Endometrial microvascular endothelial cells (primary cell): ENCODE measurements around the gene TGFA. TPM values are rescaled to one million over a fixed set of nuclear protein-coding genes. Genes with fewer than 3 reads are reported as not detected.

Experiments
- in situ Hi-C: cut with HindIII; loops from 2 replicates; pipeline ENCODE4 v1.10.0; 2017; ENCODE audit warnings: low sequenced_read_pairs, low pct_unique_long_range_greater_than_20kb; ENCODE audit errors: inconsistent ontology term
- total RNA-seq: library from RNA; depleted of rRNA; stranded (reverse); fragments of >200 nt; gene quantifications from one replicate; pipeline ENCODE4 v1.2.3, GENCODE V29; 2015; ENCODE audit errors: inconsistent ontology term

TGFA gene
- total RNA-seq, 1 donor from 2014 or later = not detected

DNA sequence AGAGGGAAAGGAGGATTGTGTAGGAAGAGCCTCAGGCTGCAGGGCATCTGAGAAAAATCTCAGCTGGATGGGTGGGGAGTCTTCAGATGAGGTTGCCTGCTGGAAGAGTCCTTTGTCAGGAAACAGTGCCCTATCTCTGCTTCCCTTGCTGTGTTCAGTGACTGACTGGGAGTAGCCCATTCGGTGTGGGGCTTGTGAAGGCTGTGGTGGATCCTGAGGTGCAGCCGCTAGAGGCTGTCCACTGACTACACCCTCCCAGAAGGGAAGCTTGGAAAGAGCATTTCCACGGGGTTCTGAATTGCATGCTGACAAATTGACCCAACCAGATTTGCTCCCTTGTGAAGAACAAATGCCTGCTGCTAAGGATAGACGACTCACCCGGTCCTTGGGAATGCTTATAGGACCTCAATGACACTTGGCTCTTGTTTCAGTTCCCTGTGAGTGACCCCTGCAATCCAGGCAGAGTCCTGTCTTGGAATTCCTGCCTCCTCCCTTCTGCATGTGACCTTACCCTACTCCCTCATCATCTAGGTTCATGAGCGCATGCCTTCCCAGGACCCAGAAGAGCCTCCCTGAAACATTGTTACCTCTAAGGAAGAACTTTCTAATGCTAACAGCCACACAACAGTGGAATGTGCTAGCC, 142.0 kb downstream of the TGFA start:
- in situ Hi-C loops = no loop called here

DNA sequence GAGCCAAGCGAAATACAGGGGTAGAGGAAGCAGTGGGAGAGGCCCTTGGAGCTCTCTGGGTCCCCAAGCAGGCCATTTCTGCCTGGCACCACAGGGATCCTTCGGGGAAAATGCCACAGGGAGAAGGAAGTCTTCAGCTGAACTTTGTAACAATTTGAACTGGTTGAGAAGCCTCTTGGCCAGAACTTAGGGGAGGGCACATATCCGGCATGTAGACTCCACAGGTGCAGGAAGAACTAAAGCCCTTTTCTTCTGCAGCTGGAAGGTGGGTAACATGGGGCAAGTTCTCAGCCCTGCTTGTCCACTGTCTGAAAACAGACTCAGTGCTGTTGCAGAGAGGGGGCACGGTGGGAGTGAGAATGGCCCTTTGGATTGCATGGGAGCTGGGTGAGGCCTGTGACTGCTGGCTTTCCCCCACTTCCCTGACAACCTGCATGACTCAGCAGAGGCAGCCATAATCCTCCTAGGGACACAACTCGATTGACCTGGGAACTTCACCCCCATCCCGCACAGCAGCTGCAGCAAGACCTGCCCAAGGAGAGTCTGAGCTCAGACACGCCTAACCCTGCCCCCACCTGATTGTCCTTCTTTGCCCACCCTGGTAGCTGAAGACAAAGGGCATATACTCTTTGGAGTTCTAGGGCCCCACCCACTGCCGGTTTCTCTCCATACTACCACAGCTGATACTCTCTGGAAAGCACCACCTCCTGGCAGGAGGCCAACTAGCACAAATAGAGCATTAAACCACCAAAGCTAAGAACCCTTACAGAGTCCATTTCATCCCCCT, 150.2 kb downstream of the TGFA start:
- in situ Hi-C loops = no loop called here

DNA sequence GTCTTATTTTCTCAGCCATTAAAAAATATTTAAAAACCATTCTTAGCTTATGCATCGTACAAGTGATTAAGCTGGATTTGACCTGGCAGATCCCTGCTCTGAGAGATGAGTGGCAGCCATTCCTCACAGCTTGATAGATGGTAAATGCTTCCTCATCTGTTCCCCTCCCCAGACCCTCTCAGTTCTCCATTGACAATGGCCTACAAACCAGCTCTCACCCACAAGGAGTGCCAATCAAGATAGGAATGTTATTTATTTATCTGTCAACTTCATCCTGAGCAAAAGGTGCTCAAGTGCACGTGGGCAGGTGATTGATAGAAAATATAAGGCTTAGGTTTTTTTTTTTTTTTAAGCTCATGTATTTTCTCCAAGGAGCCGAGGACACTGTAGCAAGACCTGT, 153.1 kb downstream of the TGFA start:
- in situ Hi-C loops = no loop called here

DNA sequence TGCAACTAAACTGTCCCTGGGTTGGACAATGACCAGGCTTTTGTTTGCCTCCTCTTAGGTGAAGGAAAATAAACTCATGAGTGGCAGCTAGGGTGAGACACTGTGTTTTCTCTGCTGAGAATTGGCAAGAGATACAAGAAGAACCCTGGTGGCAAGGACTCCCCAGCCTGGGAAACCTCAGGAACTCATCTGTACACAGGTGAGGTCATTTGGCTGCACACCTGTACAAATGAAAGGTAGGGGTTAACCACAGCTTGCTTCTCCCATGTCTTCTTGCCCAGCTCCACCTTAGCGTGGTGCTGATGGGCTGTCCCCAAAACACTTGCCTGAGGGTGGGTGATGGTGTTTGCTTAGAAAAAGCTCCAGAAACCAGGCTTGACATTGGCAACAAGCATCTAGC, 154.6 kb downstream of the TGFA start:
- in situ Hi-C loops = no loop called here

Other genes starting within 250 kb of the TGFA start
- gene ADD2, start 214.4 kb upstream of the TGFA start, total RNA-seq = 0.74 TPM
- gene FIGLA, start 236.8 kb upstream of the TGFA start, total RNA-seq = not detected